ENCODE data around the gene PSD.
A peak's percentile ranks its signal among the peaks of the same experiment; 100 is the strongest.

PSD gene

DNA sequence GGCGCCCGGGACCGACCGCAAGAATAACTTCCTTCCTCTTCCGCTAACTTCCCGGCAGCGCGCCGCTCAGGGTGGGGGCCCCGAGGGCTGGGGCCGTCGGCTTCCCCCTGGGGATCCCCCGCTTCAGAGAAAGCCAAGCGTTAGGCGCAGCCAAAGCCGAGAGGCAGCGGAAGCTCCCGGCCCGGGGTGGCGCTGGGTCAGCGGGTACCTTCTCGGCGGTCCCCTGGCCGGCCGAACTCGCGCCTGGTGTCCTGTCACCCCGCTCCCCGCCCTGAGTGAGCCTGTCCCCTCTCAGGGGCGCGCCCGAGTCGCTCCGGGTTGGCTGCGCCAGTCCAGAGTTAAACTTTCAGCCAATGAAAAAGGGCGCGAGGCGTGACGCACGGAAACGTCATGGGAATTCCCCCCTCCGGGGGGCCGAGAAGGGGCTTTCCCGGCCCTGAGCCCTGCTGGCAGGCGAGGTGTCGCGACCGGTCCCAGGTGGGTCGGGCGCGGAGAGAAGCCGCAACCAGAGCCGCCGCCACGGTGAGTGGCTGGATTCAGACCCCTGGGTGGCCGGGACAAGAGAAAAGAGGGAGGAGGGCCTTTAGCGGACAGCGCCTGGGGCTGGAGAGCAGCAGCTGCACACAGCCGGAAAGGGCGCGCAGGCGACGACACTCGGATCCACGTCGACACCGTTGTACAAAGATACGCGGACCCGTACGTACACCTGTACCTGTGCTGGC is 24.3 kb downstream of the PSD start (continued):
- TF ChIP-seq, protein P1, sequence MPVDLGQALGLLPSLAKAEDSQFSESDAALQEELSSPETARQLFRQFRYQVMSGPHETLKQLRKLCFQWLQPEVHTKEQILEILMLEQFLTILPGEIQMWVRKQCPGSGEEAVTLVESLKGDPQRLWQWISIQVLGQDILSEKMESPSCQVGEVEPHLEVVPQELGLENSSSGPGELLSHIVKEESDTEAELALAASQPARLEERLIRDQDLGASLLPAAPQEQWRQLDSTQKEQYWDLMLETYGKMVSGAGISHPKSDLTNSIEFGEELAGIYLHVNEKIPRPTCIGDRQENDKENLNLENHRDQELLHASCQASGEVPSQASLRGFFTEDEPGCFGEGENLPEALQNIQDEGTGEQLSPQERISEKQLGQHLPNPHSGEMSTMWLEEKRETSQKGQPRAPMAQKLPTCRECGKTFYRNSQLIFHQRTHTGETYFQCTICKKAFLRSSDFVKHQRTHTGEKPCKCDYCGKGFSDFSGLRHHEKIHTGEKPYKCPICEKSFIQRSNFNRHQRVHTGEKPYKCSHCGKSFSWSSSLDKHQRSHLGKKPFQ (tag by site-specific recombination; IDR thresholded peaks at IDR 0.05) = 0 out of 2 replicates have a peak, but pooled peaks have one; percentile 33
- no peak for TF ChIP-seq ZNF37A (tag by site-specific recombination; IDR thresholded peaks at IDR 0.05)
- TF ChIP-seq, protein P2, sequence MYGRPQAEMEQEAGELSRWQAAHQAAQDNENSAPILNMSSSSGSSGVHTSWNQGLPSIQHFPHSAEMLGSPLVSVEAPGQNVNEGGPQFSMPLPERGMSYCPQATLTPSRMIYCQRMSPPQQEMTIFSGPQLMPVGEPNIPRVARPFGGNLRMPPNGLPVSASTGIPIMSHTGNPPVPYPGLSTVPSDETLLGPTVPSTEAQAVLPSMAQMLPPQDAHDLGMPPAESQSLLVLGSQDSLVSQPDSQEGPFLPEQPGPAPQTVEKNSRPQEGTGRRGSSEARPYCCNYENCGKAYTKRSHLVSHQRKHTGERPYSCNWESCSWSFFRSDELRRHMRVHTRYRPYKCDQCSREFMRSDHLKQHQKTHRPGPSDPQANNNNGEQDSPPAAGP (tag by site-specific recombination; IDR thresholded peaks at IDR 0.05) = peak; percentile 55
- no peak; the same call in 1 of the 2 replicates for TF ChIP-seq KLF9 (tag by site-specific recombination; IDR thresholded peaks at IDR 0.05; ENCODE audit: low read depth)
- peak; percentile 55; the same call in 1 of the 2 replicates for TF ChIP-seq ZNF843 (tag by site-specific recombination; IDR thresholded peaks at IDR 0.05)
- TF ChIP-seq ZNF76 (tag by site-specific recombination; IDR thresholded peaks at IDR 0.05; ENCODE audit: borderline replicate concordance, low read depth) = peak; percentile 75; the same call in 1 of the 2 replicates
- TF ChIP-seq, protein P3, sequence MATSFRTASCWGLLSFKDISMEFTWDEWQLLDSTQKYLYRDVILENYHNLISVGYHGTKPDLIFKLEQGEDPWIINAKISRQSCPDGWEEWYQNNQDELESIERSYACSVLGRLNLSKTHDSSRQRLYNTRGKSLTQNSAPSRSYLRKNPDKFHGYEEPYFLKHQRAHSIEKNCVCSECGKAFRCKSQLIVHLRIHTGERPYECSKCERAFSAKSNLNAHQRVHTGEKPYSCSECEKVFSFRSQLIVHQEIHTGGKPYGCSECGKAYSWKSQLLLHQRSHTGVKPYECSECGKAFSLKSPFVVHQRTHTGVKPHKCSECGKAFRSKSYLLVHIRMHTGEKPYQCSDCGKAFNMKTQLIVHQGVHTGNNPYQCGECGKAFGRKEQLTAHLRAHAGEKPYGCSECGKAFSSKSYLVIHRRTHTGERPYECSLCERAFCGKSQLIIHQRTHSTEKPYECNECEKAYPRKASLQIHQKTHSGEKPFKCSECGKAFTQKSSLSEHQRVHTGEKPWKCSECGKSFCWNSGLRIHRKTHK (tag by site-specific recombination; IDR thresholded peaks at IDR 0.05) = no peak
- TF ChIP-seq ZNF544 (tag by site-specific recombination; IDR thresholded peaks at IDR 0.05) = no peak
- no peak for TF ChIP-seq SCRT1 (tag by site-specific recombination; IDR thresholded peaks at IDR 0.05; ENCODE audit: borderline replicate concordance)
- no peak for TF ChIP-seq ZNF292 (tag by site-specific recombination; IDR thresholded peaks at IDR 0.05; ENCODE audit: borderline replicate concordance, low read depth)
- TF ChIP-seq SP3 (tag by site-specific recombination; IDR thresholded peaks at IDR 0.05) = peak; percentile 68
- TF ChIP-seq, protein P4, sequence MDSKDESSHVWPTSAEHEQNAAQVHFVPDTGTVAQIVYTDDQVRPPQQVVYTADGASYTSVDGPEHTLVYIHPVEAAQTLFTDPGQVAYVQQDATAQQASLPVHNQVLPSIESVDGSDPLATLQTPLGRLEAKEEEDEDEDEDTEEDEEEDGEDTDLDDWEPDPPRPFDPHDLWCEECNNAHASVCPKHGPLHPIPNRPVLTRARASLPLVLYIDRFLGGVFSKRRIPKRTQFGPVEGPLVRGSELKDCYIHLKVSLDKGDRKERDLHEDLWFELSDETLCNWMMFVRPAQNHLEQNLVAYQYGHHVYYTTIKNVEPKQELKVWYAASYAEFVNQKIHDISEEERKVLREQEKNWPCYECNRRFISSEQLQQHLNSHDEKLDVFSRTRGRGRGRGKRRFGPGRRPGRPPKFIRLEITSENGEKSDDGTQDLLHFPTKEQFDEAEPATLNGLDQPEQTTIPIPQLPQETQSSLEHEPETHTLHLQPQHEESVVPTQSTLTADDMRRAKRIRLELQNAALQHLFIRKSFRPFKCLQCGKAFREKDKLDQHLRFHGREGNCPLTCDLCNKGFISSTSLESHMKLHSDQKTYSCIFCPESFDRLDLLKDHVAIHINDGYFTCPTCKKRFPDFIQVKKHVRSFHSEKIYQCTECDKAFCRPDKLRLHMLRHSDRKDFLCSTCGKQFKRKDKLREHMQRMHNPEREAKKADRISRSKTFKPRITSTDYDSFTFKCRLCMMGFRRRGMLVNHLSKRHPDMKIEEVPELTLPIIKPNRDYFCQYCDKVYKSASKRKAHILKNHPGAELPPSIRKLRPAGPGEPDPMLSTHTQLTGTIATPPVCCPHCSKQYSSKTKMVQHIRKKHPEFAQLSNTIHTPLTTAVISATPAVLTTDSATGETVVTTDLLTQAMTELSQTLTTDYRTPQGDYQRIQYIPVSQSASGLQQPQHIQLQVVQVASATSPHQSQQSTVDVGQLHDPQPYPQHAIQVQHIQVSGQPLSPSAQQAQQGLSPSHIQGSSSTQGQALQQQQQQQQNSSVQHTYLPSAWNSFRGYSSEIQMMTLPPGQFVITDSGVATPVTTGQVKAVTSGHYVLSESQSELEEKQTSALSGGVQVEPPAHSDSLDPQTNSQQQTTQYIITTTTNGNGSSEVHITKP (tag by site-specific recombination; IDR thresholded peaks at IDR 0.05) = peak; percentile 98
- TF ChIP-seq ZNF785 (tag by site-specific recombination; IDR thresholded peaks at IDR 0.05) = no peak
- peak; percentile 92 for TF ChIP-seq ZXDB (tag by site-specific recombination; IDR thresholded peaks at IDR 0.05)
- TF ChIP-seq ZNF510 (tag by site-specific recombination; IDR thresholded peaks at IDR 0.05; ENCODE audit: insufficient replicate concordance) = no peak
- no peak for TF ChIP-seq REPIN1 (tag by site-specific recombination; IDR thresholded peaks at IDR 0.05; ENCODE audit: low read depth)
- TF ChIP-seq, protein P5, sequence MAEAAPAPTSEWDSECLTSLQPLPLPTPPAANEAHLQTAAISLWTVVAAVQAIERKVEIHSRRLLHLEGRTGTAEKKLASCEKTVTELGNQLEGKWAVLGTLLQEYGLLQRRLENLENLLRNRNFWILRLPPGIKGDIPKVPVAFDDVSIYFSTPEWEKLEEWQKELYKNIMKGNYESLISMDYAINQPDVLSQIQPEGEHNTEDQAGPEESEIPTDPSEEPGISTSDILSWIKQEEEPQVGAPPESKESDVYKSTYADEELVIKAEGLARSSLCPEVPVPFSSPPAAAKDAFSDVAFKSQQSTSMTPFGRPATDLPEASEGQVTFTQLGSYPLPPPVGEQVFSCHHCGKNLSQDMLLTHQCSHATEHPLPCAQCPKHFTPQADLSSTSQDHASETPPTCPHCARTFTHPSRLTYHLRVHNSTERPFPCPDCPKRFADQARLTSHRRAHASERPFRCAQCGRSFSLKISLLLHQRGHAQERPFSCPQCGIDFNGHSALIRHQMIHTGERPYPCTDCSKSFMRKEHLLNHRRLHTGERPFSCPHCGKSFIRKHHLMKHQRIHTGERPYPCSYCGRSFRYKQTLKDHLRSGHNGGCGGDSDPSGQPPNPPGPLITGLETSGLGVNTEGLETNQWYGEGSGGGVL (tag by site-specific recombination; IDR thresholded peaks at IDR 0.05) = peak; percentile 57
- peak; percentile 67 for TF ChIP-seq ZSCAN30 (tag by site-specific recombination; IDR thresholded peaks at IDR 0.05)
- TF ChIP-seq ZNF174 (tag by site-specific recombination; IDR thresholded peaks at IDR 0.05) = no peak
- TF ChIP-seq ZFHX2 (tag by site-specific recombination; conservative IDR thresholded peaks at IDR 0.05) = no peak
- no peak for TF ChIP-seq ZNF624 (tag by site-specific recombination; IDR thresholded peaks at IDR 0.05)
- TF ChIP-seq ZNF777 (tag by site-specific recombination; IDR thresholded peaks at IDR 0.05; ENCODE audit: borderline replicate concordance) = peak; percentile 60; the same call in 1 of the 2 replicates
- TF ChIP-seq ZNF175 (tag by site-specific recombination; IDR thresholded peaks at IDR 0.05) = no peak
- TF ChIP-seq, protein P6, sequence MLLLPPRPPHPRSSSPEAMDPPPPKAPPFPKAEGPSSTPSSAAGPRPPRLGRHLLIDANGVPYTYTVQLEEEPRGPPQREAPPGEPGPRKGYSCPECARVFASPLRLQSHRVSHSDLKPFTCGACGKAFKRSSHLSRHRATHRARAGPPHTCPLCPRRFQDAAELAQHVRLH (tag by site-specific recombination; IDR thresholded peaks at IDR 0.05) = no peak
- TF ChIP-seq, protein P7, sequence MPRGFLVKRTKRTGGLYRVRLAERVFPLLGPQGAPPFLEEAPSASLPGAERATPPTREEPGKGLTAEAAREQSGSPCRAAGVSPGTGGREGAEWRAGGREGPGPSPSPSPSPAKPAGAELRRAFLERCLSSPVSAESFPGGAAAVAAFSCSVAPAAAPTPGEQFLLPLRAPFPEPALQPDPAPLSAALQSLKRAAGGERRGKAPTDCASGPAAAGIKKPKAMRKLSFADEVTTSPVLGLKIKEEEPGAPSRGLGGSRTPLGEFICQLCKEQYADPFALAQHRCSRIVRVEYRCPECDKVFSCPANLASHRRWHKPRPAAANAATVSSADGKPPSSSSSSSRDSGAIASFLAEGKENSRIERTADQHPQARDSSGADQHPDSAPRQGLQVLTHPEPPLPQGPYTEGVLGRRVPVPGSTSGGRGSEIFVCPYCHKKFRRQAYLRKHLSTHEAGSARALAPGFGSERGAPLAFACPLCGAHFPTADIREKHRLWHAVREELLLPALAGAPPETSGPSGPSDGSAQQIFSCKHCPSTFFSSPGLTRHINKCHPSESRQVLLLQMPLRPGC (tag by site-specific recombination; IDR thresholded peaks at IDR 0.05) = peak; percentile 35; the same call in 1 of the 2 replicates
- TF ChIP-seq KLF7 (tag by site-specific recombination; IDR thresholded peaks at IDR 0.05; ENCODE audit: borderline replicate concordance) = 0 out of 2 replicates have a peak, but pooled peaks have one; percentile 45
- TF ChIP-seq ZNF221 (tag by site-specific recombination; IDR thresholded peaks at IDR 0.05; ENCODE audit: borderline replicate concordance) = no peak

Data from HEK293 (cell line).